Thyroid gland (tissue), 4 donors: ENCODE results near the gene RAD54L. TPM values are rescaled to one million over a fixed set of nuclear protein-coding genes. Genes with fewer than 3 reads are reported as not detected.
"Not testable (repeated sequence)": the region's sequence is repeated elsewhere in the genome, so short reads cannot be mapped to it uniquely, and the experiment has no call there.

ENCODE experiments used
- DNase-seq, 2 donors: peaks; one replicate each; pipeline ENCODE4 v3.0.0-alpha.2; 2019
- H3K27ac ChIP-seq, 3 donors: fragments of 200-600 bp; sonication (generic); 1 replicate in 2 of 3; 2 replicates in 1 of 3; pipeline ENCODE4 v1.5.1; 2016 to 2019; ENCODE audit warnings: mild to moderate bottlenecking in 1 of 3, moderate library complexity in 1 of 3
- H3K27me3 ChIP-seq: fragments of 200-600 bp; sonication (generic); one replicate; pipeline ENCODE4 v1.5.1; 2019
- H3K36me3 ChIP-seq, 2 donors: fragments of 200-600 bp; sonication (generic); one replicate each; pipeline ENCODE4 v1.5.1; 2016 to 2019
- H3K4me1 ChIP-seq, 2 donors: fragments of 200-600 bp; sonication (generic); one replicate each; pipeline ENCODE4 v1.5.1; 2017 to 2019
- H3K4me3 ChIP-seq, 3 donors: fragments of 200-600 bp; sonication (generic); replicated peaks in 1 of 3; 1 replicate in 2 of 3; 2 replicates in 1 of 3; pipeline ENCODE4 v1.5.1; 2016; ENCODE audit warnings: mild to moderate bottlenecking in 1 of 3
- H3K9me3 ChIP-seq: fragments of 200-600 bp; sonication (generic); one replicate; pipeline ENCODE4 v1.5.1; 2017
- POLR2A ChIP-seq, 2 donors: fragments of 450-650 bp; IDR thresholded peaks; one replicate each; pipeline ENCODE4 v1.6.1; 2017; ENCODE audit warnings: antibody characterized with exemption in 2 of 2, mild to moderate bottlenecking in 2 of 2, moderate library complexity in 1 of 2
- WGBS, 2 donors: methylation state at CpG; one replicate each; pipeline ENCODE4 v1.1.5; 2017; 5-methylcytosine and 5-hydroxymethylcytosine counted together
- intact Hi-C: fragments of 100-400 bp; cut with DNase I; formaldehyde crosslinking; loops from one replicate; pipeline ENCODE4 v1.15.1; 2023
- total RNA-seq, 4 donors: library from RNA; depleted of rRNA; stranded (reverse); fragments of >200 nt; gene quantifications; one replicate each; pipeline ENCODE4 v1.2.3, GENCODE V29; 2016
- TF ChIP-seq, protein P1 (sequence below), 6 experiments: fragments of 200-600 bp in 3 of 6; fragments of 450-650 bp in 3 of 6; sonication (generic) in 3 of 6; IDR thresholded peaks; one replicate each; pipeline ENCODE4 v1.5.1; 2016 to 2019; ENCODE audit warnings: antibody characterized with exemption in 6 of 6, mild to moderate bottlenecking in 2 of 6, inconsistent platforms in 1 of 6, moderate library complexity in 1 of 6

The RAD54L gene
- total RNA-seq, 4 donors from 2014 or later: 0.27 to 1.7 (median 0.61) TPM

DNA sequence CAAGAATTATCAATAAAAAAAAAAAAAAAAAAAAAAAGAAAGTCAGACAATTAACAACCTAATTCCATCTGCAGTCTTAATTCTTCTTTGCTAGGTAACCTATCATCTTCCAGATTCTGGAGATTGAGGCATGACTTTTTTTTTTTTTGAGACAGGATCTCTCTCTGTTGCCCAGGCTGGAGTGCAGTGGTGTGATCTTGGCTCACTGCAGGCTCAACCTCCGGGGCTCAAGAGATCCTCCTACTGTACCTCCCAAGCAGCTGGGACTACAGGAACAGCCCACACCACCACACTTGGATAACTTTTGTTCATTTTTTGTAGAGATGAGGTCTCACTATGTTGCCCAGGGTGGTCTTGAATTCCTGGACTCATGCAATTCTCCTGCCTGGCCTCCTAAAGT is 4.6 kb upstream of the RAD54L start:
- H3K36me3 ChIP-seq: no peaks in the 10 kb centered on the region
- DNase-seq: no peak
- no peaks in the 10 kb centered on the region for H3K9me3 ChIP-seq
- no peak overlapping the region for H3K4me3 ChIP-seq
- WGBS, 2 donors: 72 to 79% methylated on average over 1 of the region's 1 CpG
- no peak for TF ChIP-seq POLR2A (IDR thresholded peaks at IDR 0.05)
- TF ChIP-seq, protein P1, sequence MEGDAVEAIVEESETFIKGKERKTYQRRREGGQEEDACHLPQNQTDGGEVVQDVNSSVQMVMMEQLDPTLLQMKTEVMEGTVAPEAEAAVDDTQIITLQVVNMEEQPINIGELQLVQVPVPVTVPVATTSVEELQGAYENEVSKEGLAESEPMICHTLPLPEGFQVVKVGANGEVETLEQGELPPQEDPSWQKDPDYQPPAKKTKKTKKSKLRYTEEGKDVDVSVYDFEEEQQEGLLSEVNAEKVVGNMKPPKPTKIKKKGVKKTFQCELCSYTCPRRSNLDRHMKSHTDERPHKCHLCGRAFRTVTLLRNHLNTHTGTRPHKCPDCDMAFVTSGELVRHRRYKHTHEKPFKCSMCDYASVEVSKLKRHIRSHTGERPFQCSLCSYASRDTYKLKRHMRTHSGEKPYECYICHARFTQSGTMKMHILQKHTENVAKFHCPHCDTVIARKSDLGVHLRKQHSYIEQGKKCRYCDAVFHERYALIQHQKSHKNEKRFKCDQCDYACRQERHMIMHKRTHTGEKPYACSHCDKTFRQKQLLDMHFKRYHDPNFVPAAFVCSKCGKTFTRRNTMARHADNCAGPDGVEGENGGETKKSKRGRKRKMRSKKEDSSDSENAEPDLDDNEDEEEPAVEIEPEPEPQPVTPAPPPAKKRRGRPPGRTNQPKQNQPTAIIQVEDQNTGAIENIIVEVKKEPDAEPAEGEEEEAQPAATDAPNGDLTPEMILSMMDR (IDR thresholded peaks at IDR 0.05): no peak
- intact Hi-C loops: loop anchor here (10.0 kb wide), 1 partner anchor 62 kb away; the partner anchor contains the start of genes LRRC41 and UQCRH
- H3K27ac ChIP-seq: no peak overlapping the region
- peaks cover 2 to 3% of the 10 kb centered on the region in 2 donors for H3K4me1 ChIP-seq
- no peaks in the 10 kb centered on the region for H3K27me3 ChIP-seq

DNA sequence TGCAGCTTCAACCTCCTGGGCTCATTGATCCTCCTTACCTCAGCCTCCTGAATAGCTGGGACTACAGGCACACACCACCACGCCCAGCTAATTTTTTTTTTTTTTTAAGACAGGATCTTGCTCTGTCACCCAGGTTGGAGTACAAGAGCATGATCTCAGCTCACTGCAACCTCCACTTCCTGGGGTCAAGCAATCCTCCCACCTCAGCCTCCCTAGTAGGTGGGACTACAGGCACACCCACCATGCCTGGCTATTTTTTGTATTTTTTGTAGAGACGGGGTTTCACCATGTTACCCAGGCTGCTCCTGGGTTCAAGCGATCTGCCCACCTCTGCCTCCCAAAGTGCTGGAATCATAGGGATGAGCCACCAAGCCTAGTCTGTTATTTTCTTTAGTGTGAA is 3.7 kb upstream of the RAD54L start:
- not testable (repeated sequence) for H3K36me3 ChIP-seq, H3K4me1 ChIP-seq, H3K27ac ChIP-seq, H3K27me3 ChIP-seq, H3K9me3 ChIP-seq, H3K4me3 ChIP-seq, DNase-seq
- intact Hi-C loops: loop anchor here (10.0 kb wide), 1 partner anchor 61 kb away; the partner anchor contains the start of genes LRRC41 and UQCRH
- WGBS, 2 donors: 93 to 94% methylated on average over 3 of the region's 3 CpGs

DNA sequence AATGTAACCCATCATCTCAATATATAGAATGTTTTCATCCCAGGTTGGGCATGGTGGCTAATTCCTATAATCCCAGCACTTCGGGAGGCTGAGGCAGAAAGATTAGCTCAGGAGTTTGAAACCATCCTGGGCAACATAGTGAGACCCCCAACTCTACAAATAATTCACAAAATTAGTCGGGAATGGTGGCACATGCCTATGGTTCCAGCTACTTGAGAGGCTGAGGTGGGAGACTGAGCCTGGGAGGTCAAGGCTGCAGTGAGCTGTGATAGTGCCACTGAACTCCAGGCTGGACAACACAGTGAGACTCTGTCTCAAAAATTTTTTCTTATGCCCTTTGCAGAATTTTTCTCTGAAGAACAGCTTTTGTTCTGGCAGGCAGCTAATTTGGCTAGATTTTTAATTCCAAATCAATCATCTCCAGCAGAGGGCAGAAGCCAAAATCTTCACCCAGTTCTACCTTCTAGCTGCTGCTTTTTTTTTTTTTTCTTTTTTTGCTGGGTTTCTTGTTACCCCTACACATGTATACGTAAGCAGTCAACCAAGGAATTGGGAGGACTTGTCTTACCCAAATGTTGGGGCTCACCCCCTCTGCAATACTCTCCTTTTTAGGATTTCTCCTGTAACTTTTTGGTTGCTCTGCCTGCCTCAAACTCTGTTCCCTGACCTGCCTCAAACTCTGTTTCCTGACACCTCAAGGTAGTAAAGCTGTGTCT is 2.7 kb upstream of the RAD54L start:
- 64 to 71% methylated on average over 3 of the region's 3 CpGs for WGBS, 2 donors
- no peak for DNase-seq
- H3K4me1 ChIP-seq: peaks cover 4 to 6% of the 10 kb centered on the region in 2 donors
- H3K27ac ChIP-seq: no peak overlapping the region
- no peaks in the 10 kb centered on the region for H3K36me3 ChIP-seq
- TF ChIP-seq POLR2A (IDR thresholded peaks at IDR 0.05): no peak
- TF ChIP-seq, protein P1 (IDR thresholded peaks at IDR 0.05): peak in 4 of 6 experiments; percentile 34 to 51 (median 40)
- no peaks in the 10 kb centered on the region for H3K9me3 ChIP-seq
- intact Hi-C loops: loop anchor here (10.0 kb wide), 1 partner anchor 60 kb away; the partner anchor contains the start of genes LRRC41 and UQCRH
- no peaks in the 10 kb centered on the region for H3K27me3 ChIP-seq
- no peak overlapping the region for H3K4me3 ChIP-seq

DNA sequence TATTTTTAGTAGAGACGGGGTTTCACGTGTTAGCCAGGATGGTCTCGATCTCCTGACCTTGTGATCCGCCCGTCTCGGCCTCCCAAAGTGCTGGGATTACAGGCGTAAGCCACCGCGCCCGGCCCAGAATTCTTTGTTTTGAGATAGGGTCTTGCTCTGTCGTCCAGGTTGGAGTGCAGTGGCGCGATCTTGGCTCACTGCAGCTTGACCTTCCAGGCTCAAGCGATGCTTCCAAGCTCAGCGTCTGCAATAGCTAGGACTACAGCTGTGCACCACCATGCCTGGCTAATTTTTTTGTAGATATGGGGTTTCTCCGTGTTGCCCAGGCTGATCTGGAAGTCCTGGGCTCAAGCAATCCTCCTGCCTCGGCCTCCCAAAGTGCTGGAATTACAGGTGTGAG is 1.4 kb upstream of the RAD54L start:
- H3K27me3 ChIP-seq, H3K4me3 ChIP-seq, H3K27ac ChIP-seq, DNase-seq, H3K4me1 ChIP-seq, H3K36me3 ChIP-seq, H3K9me3 ChIP-seq: not testable (repeated sequence)
- WGBS, 2 donors: 92 to 97% methylated on average over 16 to 17 of the region's 17 CpGs
- intact Hi-C loops: loop anchor here (10.0 kb wide), 1 partner anchor 59 kb away; the partner anchor contains the start of genes LRRC41 and UQCRH

DNA sequence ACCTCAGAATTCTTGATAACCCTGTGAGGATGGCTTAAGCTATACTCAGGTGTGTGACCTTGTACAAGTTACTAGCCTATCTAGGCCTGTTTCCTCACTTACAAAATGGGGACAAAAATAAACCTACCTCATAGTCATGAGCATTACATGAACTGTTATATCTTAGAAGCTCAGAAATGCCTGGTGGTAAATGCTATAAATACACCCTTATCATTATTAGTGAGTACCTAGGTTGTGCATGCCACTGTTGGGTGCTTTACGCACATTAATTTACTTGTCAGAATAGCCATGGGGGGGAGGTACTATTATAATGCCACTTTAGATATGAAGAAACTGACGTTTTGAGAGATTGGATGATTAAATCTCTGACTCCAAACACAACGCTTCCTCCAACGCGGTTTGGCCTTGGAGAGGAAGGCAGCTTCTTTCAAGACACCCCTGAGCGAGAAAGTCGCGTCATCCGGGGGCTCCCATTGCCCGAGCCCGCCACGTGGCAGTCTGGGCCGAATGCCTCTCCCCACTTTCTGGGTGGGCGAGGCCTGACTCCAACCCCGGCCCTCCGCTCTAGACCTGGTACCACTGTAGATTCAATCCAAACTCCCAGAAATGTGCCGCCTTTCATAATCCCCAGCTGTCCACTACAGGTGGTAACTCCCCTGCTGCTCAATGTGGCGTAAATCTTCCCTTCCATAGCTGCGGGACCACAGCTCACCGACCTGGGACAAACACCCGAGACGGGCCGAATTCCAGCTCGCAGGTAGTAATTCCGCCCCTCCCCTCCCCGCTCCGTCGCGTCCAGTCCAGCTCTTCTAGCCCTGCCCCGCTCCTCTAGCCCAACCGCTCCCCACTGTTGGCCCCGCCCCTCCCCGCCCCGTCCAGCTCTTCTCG is 771 bp upstream of the RAD54L start:
- Histone ChIP-seq H3K9me3 (no peaks in the 10 kb centered on the region), H3K4me3 (peak overlapping the region; percentile 19 to 33 (median 27)), H3K27me3 (no peaks in the 10 kb centered on the region), H3K36me3 (no peaks in the 10 kb centered on the region), H3K27ac (peak overlapping the region; percentile 28 to 66 (median 35)), H3K4me1 (peaks cover 4 to 6% of the 10 kb centered on the region in 2 donors)
- DNase-seq: peak in 1 of 2 donors; percentile 93
- intact Hi-C loops: loop anchor here (10.0 kb wide), 1 partner anchor 58 kb away; the partner anchor contains the start of genes LRRC41 and UQCRH
- TF ChIP-seq POLR2A (IDR thresholded peaks at IDR 0.05): peak in 1 of 2 donors; percentile 61
- TF ChIP-seq, protein P1 (IDR thresholded peaks at IDR 0.05): no peak
- WGBS, 2 donors: 3 to 4% methylated on average over 33 to 34 of the region's 35 CpGs
